ENCODE data around the gene MYO1E. TPM values are rescaled to one million over a fixed set of nuclear protein-coding genes. Genes with fewer than 3 reads are reported as not detected.
A peak's percentile ranks its signal among the peaks of the same experiment; 100 is the strongest.

The MYO1E gene
- 10 to 100 TPM; 80.0 to 84.2 TPM for total RNA-seq
- polyA plus RNA-seq = 10 to 100 TPM; 20.9 to 24.9 TPM
- long read RNA-seq, donor 1, full-length matches to known transcripts = 2 of 2 reads
- long read RNA-seq, donor 1, partial matches to known transcripts = 0 of 2 reads
- long read RNA-seq, donor 1, other reads (novel, unspliced or antisense) = 0 of 2 reads
- long read RNA-seq, donor 2, partial matches to known transcripts = 5 of 5 reads
- long read RNA-seq, donor 2, other reads (novel, unspliced or antisense) = 0 of 5 reads
- long read RNA-seq, donor 3 = 0 reads
- long read RNA-seq, donor 4, partial matches to known transcripts = 12 of 13 reads
- long read RNA-seq, donor 4, other reads (novel, unspliced or antisense) = 0 of 13 reads
- long read RNA-seq, donor 5, partial matches to known transcripts = 17 of 17 reads
- long read RNA-seq, donor 5, other reads (novel, unspliced or antisense) = 0 of 17 reads

DNA sequence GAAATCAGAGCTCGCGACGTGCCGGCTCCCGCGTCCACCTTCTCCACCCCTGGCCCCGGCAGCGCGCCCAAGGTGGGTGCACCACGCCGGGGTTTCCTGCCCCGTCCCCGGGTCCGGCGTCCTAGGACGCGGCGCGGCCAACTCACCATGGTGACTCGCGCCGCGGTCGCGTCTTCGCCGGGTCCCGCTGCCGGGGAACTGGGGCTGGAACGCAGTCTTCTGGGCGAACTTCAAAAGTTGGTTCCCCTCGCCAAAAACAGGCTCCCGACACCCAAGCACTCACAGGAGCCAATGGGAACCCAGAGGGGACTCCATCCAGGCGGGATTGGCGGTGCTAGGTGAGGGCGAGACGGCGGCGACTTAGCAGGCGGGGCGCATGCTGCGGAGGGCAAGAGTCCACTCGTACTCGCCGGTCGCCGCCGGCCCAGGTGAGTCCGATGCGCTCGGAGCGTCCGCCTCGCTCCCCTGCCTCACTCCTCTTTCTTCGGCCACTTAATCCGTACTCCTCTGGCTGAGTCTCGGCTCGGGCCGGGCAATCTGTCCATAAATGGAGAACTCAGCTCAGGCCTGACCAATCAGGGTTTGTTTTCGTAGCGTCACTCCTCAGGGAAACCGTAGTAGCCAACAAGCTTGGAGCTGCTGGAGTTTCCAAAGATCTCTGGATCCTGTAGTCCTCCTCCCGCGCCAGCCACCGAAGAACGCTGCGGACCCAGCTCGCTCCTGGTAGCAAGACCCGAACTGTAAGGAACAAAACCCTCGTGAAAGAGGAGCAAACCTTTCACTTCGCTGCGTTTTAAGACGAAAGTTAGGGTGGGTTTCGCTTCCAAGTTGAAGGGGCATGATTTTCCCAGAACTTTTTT is at the start of gene MYO1E:
Gene MYO1E, minus strand, starts transcription at position 520 of the 860 bp plus-strand sequence. Its CDS starts 371 bp downstream, at position 149.
- peak; percentile 90 for ATAC-seq (ENCODE audit: insufficient read depth, low FRiP score)
- no peaks in the 10 kb centered on the region for H3K9me3 ChIP-seq (ENCODE audit: control insufficient read depth in 4 of 4, insufficient read depth in 3 of 4, low read length in 3 of 4)
- TF ChIP-seq CTCF (IDR thresholded peaks at IDR 0.05; ENCODE audit: control extremely low read depth, extremely low read depth) = no peak
- peak; percentile 93 to 99 (median 98) for DNase-seq
- H3K27me3 ChIP-seq (ENCODE audit: control insufficient read depth in 3 of 3, insufficient read depth in 3 of 3, low read length in 2 of 3) = no peaks in the 10 kb centered on the region
- no peaks in the 10 kb centered on the region for H3K36me3 ChIP-seq (ENCODE audit: control insufficient read depth in 4 of 4, insufficient read depth in 4 of 4, low read length in 4 of 4)
- H3K4me1 ChIP-seq (ENCODE audit: control insufficient read depth in 5 of 5, insufficient read depth in 5 of 5, low read length in 5 of 5) = peaks cover 0 to 7% (median 2%) of the 10 kb centered on the region in 5 donors
- H3K27ac ChIP-seq (ENCODE audit: low read depth in 1 of 2, low read length in 1 of 2) = peak within 1 kb of the TSS; percentile 96 to 99
- H3K4me3 ChIP-seq = peak within 1 kb of the TSS; percentile 60
- 0 to 1% methylated on average over 68 to 74 of the region's 74 CpGs for WGBS, 2 donors
- H3K9ac ChIP-seq (ENCODE audit: insufficient read depth in 1 of 2, low read length in 2 of 2) = peak within 1 kb of the TSS; percentile 72 to 81

DNA sequence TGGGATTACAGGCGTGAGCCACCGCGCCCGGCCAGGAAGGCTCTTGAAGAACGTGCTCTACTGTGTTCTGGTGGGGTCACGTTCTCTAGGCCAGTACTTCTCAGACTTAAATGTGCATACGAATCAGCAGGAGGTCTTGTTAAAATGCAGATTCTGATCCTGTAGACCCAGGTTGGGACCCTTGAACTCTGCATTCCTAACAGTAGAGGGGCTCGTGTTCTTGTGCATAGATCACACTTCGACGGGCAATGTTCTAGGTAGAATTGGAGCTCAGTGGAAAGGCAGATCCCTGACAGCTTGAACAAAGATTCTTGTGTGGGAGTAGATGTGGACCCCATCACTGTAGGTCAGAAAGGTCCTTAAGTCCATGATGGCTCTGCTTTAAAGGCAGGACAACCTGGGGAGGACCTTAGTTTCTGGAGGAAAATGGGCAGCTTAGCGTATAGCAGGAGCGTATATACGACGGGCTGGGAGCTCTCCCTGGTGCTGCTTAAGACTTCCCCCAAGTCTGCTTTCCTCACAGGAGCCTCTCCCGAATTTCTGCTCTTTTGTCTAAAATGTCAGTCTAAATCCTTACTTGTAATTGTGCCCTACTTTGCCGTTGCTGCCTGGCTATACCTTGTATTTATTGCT is 48.4 kb upstream of the MYO1E start:
- H3K9ac ChIP-seq (ENCODE audit: insufficient read depth in 1 of 2, low read length in 2 of 2) = no peak overlapping the region
- H3K36me3 ChIP-seq (ENCODE audit: control insufficient read depth in 4 of 4, insufficient read depth in 4 of 4, low read length in 4 of 4) = no peaks in the 10 kb centered on the region
- peaks cover 0 to 2% (median 0%) of the 10 kb centered on the region in 5 donors for H3K4me1 ChIP-seq (ENCODE audit: control insufficient read depth in 5 of 5, insufficient read depth in 5 of 5, low read length in 5 of 5)
- no peaks in the 10 kb centered on the region for H3K9me3 ChIP-seq (ENCODE audit: control insufficient read depth in 4 of 4, insufficient read depth in 3 of 4, low read length in 3 of 4)
- ATAC-seq (ENCODE audit: insufficient read depth, low FRiP score) (no peak), DNase-seq (peak; percentile 33 to 72 (median 42))
- WGBS, 2 donors = 34 to 37% methylated on average over 12 of the region's 16 CpGs
- no peak overlapping the region for H3K4me3 ChIP-seq
- H3K27me3 ChIP-seq (ENCODE audit: control insufficient read depth in 3 of 3, insufficient read depth in 3 of 3, low read length in 2 of 3) = peaks cover 0 to 7% (median 7%) of the 10 kb centered on the region in 3 donors
- no peak overlapping the region for H3K27ac ChIP-seq (ENCODE audit: low read depth in 1 of 2, low read length in 1 of 2)
- TF ChIP-seq CTCF (IDR thresholded peaks at IDR 0.05; ENCODE audit: control extremely low read depth, extremely low read depth) = no peak

DNA sequence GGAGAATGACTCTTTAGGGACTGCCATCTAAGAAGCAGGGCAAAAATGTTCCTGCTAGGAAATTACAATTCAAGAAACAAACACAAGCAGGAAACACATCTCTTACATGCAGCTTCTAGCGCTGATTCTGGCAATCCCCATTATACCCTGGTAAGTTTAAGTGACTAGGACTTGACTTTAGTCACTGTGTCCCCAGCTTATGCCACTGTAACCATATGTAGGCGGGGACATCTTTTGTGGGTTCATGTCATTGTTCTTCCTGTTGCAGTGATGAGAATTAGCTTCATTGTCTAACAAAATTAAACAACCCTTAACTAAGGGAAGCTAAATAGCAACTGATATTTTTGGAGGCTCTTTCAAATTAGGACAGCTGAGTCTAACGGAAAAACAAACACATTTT is 47.4 kb upstream of the MYO1E start:
- Histone ChIP-seq H3K9me3 (ENCODE audit: control insufficient read depth in 4 of 4, insufficient read depth in 3 of 4, low read length in 3 of 4) (no peaks in the 10 kb centered on the region), H3K9ac (ENCODE audit: insufficient read depth in 1 of 2, low read length in 2 of 2) (no peak overlapping the region), H3K27ac (ENCODE audit: low read depth in 1 of 2, low read length in 1 of 2) (no peak overlapping the region), H3K36me3 (ENCODE audit: control insufficient read depth in 4 of 4, insufficient read depth in 4 of 4, low read length in 4 of 4) (no peaks in the 10 kb centered on the region), H3K4me1 (ENCODE audit: control insufficient read depth in 5 of 5, insufficient read depth in 5 of 5, low read length in 5 of 5) (peaks cover 0 to 2% (median 0%) of the 10 kb centered on the region in 5 donors), H3K4me3 (no peak overlapping the region), H3K27me3 (ENCODE audit: control insufficient read depth in 3 of 3, insufficient read depth in 3 of 3, low read length in 2 of 3) (peaks cover 0 to 7% (median 7%) of the 10 kb centered on the region in 3 donors)
- TF ChIP-seq CTCF (IDR thresholded peaks at IDR 0.05; ENCODE audit: control extremely low read depth, extremely low read depth) = no peak
- ATAC-seq (ENCODE audit: insufficient read depth, low FRiP score) (no peak), DNase-seq (no peak)
- WGBS, 2 donors = 67 to 85% methylated on average over 3 of the region's 3 CpGs

Measured in lung (tissue), 16 donors.